C4-2B (cell line): ENCODE measurements around the gene RC3H2.

Experiments
- CTCF ChIP-seq: fragments of 450-650 bp; conservative IDR thresholded peaks from 2 replicates; pipeline ENCODE4 v1.5.1; 2017; ENCODE audit warnings: mild to moderate bottlenecking
- ZFX ChIP-seq: fragments of 450-650 bp; IDR thresholded peaks from 2 replicates; pipeline ENCODE4 v1.6.1; 2017

DNA sequence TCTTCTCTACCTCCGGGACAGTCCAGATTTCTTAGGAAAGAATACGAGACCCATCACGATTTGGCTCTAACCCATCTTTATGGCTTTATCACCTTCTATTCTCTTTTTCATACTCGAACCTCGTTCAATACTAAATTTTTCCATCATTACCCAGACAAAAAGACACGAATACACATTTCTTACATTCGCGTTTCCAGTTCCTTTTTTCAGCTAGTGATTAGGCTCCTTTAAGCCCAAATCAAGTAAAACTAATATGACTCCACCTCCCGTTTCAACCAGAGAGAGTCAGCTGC is 7.5 kb upstream of the RC3H2 start:
- TF ChIP-seq CTCF (no peak), ZFX (no peak)
